ENCODE data around the gene PPP1R9B.

- TF ChIP-seq, protein P1, sequence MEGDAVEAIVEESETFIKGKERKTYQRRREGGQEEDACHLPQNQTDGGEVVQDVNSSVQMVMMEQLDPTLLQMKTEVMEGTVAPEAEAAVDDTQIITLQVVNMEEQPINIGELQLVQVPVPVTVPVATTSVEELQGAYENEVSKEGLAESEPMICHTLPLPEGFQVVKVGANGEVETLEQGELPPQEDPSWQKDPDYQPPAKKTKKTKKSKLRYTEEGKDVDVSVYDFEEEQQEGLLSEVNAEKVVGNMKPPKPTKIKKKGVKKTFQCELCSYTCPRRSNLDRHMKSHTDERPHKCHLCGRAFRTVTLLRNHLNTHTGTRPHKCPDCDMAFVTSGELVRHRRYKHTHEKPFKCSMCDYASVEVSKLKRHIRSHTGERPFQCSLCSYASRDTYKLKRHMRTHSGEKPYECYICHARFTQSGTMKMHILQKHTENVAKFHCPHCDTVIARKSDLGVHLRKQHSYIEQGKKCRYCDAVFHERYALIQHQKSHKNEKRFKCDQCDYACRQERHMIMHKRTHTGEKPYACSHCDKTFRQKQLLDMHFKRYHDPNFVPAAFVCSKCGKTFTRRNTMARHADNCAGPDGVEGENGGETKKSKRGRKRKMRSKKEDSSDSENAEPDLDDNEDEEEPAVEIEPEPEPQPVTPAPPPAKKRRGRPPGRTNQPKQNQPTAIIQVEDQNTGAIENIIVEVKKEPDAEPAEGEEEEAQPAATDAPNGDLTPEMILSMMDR (IDR thresholded peaks at IDR 0.05): no peak
- TF ChIP-seq POLR2A (IDR thresholded peaks at IDR 0.05) (no peak), EP300 (IDR thresholded peaks at IDR 0.05) (no peak)
Measured at GRCh38 chr17:50157891-50158290, 7.4 kb upstream of the PPP1R9B start.

Measured in tibial nerve (tissue), 4 donors.